Central memory CD4-positive, alpha-beta T cell (primary cell): ENCODE measurements around the gene UVRAG.

ENCODE experiments used
- DNase-seq: peaks from one replicate; pipeline ENCODE4 v3.0.0; 2022

The UVRAG gene

GRCh38 chr11:76155500-76156227, 340.7 kb downstream of the UVRAG start:
- DNase-seq = no peak

DNA sequence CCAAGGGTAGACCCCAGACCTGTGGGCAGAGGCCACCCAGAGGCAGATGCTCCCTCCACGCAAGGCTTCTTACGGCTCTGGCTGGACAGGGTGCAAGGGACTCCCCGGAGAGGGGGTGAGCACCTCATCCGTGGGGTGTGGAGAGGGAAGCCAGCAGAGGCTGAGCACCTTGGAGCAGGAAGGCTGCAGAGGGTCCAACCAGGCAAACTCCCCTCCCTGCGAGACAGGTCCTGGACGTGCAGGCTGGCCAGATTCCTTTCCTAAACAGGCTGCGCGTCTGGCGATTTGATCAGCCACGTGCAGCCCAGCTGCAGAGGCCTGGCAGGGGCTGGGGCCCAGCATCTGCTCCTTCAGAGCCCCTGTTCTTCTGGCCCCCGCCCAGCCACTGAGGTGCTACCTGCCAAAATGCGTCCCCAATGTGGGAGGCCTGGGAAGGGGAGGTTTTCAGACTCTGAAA, 342.0 kb downstream of the UVRAG start:
- no peak for DNase-seq

GRCh38 chr11:76157891-76158290, 342.9 kb downstream of the UVRAG start:
- DNase-seq = no peak

DNA sequence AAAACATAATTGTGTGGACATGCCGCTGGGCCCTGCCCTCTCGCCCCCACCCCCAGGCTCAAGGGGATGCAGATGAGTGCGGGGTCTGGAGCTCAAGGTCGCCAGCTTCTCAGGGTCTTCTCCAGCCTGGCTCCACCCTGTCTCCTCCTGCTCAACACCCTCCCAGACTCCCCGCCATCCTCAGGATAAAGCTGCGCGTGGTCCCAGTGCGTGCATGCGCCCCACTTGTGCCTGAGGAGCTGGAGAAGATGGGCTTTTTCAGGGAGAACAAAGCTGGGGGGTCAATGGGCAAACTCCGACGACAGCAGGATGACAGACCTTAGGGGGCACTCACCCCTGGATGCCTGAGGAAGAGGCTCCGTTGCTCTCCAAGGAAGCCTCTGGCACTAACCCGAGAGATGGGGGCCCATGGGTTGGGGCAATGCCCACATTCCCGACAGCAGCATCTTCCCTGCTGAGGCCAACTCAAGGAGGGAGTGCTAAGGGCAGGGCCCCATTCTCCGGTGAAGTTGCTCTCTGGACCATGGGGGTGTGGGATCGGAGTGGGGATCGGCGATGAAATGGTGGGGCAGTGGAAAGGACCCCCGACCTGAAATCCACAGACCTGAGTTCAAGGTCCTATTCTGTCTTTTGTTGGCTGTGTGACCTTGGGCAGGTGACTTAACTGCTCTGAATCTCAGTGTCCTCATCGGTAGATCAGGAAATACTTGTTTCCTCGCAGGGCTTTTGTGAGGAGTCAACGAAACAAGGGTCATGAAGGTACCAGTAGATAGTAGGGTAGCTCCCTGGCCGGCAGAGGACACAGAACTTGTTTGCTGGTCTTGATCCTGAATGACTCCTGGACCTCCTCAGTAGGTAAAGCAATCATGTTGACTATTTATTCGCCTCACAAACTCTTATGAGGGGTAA, 343.6 kb downstream of the UVRAG start:
- no peak for DNase-seq

DNA sequence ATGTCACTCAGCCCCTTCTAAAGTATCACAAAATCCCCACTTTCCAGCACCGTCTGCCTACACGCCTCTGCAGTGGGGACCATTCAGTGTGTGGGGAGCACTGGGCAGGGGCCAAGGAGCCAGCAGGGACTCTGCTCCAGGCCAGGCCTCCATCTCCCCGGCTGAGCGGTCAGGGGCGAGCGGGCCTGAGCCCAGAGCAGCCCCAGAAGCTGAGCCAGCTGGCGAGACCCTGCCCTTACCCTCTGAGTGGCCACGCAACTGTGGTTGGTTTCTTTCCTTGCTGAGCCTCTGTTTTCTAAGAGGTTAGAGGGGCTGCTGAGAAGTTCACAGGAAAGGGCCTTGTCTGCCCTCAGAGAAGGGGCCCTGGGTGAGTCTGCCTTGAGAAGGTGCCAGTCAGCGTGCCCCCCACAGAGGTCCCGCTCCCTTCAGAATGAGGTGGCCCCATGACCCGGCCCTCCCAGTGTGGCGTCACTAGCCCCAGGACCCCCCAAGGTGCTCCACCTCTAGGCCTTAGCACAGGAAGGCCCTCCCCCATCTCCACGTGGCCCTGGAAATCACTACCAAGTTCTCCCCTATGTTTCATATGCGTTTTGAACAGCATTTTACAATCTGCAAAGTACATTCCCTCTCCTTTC, 344.4 kb downstream of the UVRAG start:
- DNase-seq = no peak

GRCh38 chr11:76159983-76160661, 345.1 kb downstream of the UVRAG start:
- no peak for DNase-seq

GRCh38 chr11:76160856-76161255, 345.8 kb downstream of the UVRAG start:
- no peak for DNase-seq

DNA sequence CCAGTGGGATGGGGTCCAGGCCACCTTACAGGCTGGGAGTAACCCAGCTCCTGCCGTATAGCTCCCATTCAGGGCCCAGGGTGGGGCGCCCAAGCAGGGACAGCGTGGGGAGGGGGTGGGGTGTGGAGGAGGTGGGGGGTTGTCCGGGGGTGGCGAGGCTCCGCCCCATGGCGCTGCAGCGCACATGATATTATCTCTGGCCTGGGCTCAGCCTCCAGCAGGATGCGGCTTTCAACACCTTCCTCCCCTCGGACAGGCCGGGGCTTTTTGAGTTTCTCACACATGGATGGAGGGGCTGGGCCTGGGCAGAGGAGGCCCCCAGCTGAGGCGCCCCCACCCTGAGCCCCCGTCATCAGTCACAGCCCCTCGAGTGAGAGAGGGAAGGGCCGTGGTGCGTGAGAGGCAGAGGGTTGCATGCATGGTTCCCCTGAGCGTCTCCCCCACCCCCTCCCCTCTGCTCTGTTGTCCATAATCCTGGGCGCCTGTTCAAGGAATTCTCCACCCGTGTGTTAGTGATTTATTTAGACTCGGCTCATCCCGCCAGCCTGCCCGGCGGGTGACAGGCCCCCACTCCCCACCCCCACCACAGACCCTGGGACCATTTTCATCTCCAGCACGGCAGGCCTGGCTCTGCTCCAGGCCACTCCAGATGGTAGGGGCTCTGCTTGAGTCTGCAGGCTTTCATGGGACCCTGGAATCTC, 346.4 kb downstream of the UVRAG start:
- DNase-seq = no peak

DNA sequence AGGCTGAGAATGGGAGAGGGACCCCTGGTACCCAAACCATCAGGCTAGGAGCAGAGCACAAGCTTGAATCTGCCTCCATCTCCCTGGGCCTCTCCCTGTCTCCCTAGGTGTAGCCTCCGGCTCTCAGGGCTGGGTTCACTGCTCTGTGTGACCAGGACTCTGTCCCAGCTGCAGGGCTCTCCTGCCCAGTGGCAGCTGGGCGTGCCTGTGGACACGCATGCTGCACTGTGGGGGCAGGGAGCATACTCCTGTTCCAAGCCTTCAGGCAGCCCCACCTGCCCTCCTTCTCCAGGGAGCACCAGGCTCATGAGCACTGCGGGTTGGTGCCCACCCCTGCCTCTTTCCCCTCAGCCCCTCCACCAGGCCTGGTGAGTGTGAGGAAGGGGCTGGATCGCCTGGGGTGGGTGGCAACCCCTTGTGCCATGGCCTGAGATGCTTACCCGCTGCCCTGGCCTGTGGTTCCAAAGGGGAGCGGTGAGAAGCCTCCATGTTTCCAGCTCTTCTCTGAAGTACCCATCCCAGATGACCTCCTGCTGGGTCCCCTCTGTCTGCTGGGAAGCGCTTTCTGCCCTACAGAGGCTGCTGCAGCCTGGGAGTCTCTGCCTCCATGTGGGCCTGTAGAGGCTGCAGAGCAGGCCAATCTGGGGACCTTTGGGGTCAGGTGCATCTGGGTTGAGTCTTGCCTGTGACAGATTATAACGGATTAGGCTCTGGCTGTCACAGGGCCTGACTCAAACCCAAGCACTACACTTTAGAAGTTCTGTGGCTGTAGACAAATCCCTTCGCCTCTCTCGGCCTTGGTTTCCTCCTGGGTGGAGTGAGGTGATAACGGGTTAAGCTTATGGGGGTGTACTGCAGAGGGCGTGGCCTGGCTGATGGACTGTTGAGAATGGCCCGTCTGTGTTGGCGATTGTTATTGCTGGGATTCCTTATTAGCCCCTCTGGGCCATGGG, 347.6 kb downstream of the UVRAG start:
- no peak for DNase-seq

DNA sequence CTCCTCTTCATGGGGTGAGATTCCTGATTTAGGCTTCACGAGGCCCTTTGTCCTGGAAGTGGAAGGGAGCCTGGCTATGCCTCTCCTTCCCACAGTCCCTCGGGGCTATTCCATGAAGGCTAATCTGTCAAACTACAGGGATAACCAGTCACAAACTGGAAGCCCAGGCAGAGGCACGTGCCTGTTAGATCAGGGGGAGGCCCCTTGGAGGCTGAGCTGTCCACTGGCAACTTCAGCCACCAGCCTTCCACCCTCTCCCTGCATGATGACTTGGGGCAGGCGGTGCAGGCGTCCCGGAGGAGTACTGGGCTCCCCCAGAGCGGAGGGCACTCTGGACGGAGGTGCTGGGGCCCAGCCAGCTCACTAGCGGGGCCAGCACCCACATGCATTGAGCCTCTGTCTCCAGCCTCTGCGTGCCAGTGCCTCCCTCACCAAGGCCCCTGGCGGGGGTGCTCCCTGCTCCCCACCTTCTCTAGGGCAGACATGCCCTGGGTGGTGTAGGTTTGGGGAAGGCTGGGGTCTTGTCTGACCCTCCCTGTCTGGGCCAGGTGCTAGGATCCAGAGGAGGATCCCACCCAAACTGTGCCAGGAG, 348.4 kb downstream of the UVRAG start:
- DNase-seq = no peak

GRCh38 chr11:76164081-76164480, 349.1 kb downstream of the UVRAG start:
- no peak for DNase-seq

DNA sequence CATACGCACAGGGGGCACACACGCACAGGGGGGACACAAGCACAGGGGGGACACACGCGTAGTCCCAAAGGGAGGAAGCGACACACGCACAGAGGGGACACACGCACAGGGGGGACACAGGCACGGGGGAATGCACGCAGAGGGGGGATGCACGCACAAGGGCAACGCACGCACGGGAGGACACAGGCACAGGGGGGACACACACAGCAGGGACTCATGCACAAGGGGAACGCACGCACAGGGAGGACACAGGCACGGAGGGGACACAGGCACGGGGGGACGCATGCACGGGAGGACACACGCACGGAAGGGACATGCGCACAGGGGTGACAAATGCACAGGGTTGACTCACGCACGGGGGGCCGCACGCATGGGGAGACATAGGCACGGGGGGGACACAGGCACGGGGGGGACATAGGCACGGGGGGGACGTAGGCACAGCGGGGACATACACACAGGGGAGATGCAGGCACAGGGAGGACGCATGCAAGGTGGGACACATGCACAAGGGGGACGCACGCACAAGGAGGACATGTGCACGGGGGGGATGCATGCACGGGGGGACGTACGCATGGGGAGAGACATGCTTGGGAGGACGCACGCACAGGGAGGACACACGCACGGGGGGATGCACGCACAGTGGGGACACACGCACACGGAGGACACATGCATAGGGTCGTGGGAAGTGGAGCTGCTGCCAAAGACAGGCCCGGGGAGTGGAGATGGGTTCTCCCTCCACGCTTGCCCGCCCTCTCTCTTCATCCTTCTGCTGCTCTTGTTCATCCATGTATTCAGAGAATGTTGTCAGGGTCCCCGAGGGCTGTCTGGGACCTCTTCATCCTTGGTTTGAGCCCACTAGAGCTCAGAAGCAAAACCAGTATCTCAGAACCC, 350.1 kb downstream of the UVRAG start:
- DNase-seq = no peak

- DNase-seq = no peak
Observed at GRCh38 chr11:76166314-76166713, 351.3 kb downstream of the UVRAG start.

DNA sequence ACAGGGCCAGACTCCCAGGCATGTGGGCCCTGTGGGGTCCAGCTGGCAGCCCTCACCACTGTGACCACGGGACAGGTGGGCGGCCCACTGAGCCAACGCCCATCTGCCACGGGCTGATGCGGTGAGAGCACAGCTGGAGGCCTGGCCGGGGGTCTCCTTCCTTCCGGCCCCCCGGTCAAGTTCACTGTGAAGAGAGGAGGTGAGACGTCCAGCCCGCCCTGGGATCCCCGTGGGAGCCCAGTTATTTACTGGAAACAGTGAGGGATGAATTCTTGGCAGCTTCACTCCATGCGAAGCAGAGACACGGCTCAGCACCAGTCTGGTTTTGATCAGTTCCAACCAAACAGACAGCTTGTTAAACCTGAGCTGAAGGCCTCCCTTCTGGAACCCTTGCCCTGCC, 352.6 kb downstream of the UVRAG start:
- DNase-seq = no peak

DNA sequence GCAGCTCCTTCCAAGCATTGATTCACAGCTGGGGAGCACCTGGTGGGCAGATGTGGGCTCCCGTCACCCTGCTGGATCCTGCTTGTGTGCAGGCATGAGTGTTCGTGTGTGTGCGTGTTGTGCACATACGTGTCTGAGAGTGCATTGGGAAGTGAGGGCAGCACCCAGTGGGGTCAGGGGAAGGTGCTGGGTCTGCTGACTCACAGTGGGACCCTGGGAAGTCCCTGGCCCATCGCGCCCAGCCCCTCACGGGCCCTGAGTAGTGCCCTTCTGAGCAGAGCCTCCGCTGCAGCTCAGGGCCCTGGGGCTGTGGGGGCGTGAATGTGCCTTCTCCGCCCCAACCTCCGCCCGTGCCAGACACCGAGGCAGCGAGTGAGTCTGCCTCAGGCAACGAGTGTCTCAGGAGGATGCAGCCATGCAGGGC, 354.5 kb downstream of the UVRAG start:
- no peak for DNase-seq

DNA sequence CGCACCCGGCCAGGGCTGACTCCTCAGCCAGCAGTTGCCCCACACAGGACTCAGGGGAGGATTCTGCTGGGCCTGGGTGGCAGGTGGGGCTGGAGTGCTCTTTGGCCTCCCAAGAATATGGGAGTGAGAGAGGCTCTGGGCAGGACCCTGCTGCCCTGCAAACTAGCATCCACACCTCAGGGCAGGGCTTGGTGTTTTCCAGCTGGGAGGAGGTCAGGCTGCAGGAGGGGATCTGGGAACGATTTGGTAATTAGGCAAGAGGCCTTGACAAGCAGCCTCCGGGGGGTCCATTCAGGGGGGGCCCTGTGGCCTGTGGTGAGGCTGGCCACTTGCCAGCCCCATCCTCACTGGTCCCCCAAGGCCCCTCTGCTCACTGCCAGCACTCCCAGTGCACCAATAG, 355.5 kb downstream of the UVRAG start:
- DNase-seq = no peak

- DNase-seq = no peak
Observed at GRCh38 chr11:76172583-76172982, 357.6 kb downstream of the UVRAG start.

DNA sequence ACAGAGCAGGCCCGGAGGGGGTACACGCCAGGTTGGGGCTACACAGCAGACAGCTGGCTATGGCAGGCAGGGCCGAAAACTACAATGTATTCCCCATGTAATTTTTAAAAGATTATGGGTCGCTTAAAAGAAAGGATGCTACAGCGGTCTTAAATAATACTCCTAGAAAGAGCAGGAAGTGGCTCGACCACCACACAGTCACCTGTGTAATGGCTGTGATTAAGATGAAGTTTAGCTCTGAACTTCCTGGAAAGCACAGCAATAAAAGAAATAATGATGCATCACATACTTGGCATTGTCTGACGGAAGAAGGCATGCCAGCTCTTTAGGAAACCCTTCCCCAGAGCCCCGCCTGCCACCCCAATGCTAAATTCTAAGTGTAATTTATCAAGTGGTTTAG, 358.7 kb downstream of the UVRAG start:
- no peak for DNase-seq

DNA sequence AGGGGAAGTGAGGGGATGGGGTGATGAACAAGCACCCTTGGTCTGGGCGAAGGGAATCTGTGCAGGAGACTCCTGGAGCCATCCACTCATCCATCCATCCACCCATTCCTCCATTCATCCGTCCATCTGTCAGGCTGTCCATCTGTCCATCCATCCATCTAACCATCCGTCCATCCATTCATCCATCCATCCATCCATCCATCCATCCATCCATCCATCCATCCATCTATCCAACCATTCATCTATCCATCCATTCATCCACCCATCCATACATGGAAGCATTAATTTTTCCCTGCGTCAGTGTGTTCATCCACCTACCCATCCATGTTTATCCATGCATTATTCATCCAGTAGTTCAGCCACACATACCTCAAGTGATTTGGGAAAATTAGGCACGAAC, 359.3 kb downstream of the UVRAG start:
- DNase-seq = no peak

DNA sequence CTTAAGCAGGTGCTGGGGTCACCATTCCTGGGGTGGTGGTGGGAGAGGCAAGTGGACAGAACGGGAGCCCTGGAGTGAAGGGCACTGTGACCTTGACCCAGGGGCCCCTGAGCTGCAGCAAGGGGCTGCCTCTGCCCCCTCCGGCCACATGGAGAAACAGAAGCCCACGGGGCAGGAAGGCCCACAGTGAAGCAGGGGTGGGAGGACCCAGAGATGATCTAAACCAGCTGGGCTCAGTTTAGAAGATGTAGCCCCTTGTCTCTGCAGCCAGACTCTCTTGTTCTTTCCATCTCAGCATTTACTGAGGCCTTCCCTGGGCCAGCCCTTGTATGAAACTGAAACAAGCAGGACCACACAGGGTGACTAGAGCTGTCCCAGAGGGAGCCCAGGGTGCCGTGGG, 360.8 kb downstream of the UVRAG start:
- no peak for DNase-seq
